Thymus (tissue), 11 donors: ENCODE results near the gene LDAH. TPM values are rescaled to one million over a fixed set of nuclear protein-coding genes. Genes with fewer than 3 reads are reported as not detected.

Experiments used
- DNase-seq, 9 donors: peaks; one replicate each; pipeline ENCODE4 v3.0.0-alpha.2; 2013; ENCODE audit warnings: low spot score in 9 of 9, low read depth in 6 of 9, missing footprints in 1 of 9
- H3K27ac ChIP-seq, 2 donors: one replicate each; pipeline ENCODE4 v1.5.1; 2013; ENCODE audit warnings: control low read depth in 1 of 2, low read depth in 1 of 2, low read length in 1 of 2, mild to moderate bottlenecking in 1 of 2, moderate library complexity in 1 of 2
- H3K27me3 ChIP-seq, 2 donors: one replicate each; pipeline ENCODE4 v1.5.1; 2013; ENCODE audit warnings: low read length in 1 of 2; ENCODE audit not compliant: control insufficient read depth in 2 of 2, insufficient read depth in 1 of 2
- H3K36me3 ChIP-seq, 2 donors: one replicate each; pipeline ENCODE4 v1.5.1; 2013; ENCODE audit warnings: low read length in 1 of 2, mild to moderate bottlenecking in 1 of 2, moderate library complexity in 1 of 2; ENCODE audit not compliant: control insufficient read depth in 2 of 2, insufficient read depth in 2 of 2
- H3K4me1 ChIP-seq, 2 donors: one replicate each; pipeline ENCODE4 v1.5.1; 2013; ENCODE audit warnings: low read length in 2 of 2; ENCODE audit not compliant: control insufficient read depth in 2 of 2, insufficient read depth in 2 of 2
- H3K4me3 ChIP-seq, 2 donors: one replicate each; pipeline ENCODE4 v1.5.1; 2013; ENCODE audit warnings: low read length in 2 of 2, control low read depth in 1 of 2, mild to moderate bottlenecking in 1 of 2
- H3K9me3 ChIP-seq, 2 donors: one replicate each; pipeline ENCODE4 v1.5.1; 2013; ENCODE audit warnings: low read length in 1 of 2, mild to moderate bottlenecking in 1 of 2; ENCODE audit not compliant: control insufficient read depth in 2 of 2, insufficient read depth in 1 of 2
- WGBS: extraction: QIAGEN DNeasy Blood & Tissue Kit; methylation state at CpG from one replicate; pipeline ENCODE4 v1.1.7; 2013; 5-methylcytosine and 5-hydroxymethylcytosine counted together
- polyA plus RNA-seq: library from polyadenylated mRNA; stranded (reverse); fragments of 200-250 nt; gene quantifications from one replicate; pipeline ENCODE4 v1.2.3, GENCODE V29; 2013
- total RNA-seq: library from RNA; stranded (reverse); fragments of 120-200 nt; gene quantifications from one replicate; pipeline ENCODE4 v1.2.4, GENCODE V29; 2013
- donor health status: healthy.

LDAH gene
- total and polyA plus RNA-seq, 2 donors: 10.1 to 23.1 TPM

- Histone ChIP-seq H3K36me3 (no peaks in the 10 kb centered on the region), H3K27ac (no peak overlapping the region), H3K4me3 (no peak overlapping the region), H3K9me3 (no peaks in the 10 kb centered on the region), H3K4me1 (no peaks in the 10 kb centered on the region), H3K27me3 (peaks cover 0 to 2% of the 10 kb centered on the region in 2 donors)
- DNase-seq: no peak
- WGBS: 90% methylated on average over 2 of the region's 2 CpGs
Measured at GRCh38 chr2:20838016-20838415, 15.1 kb upstream of the LDAH start.

GRCh38 chr2:20836521-20836920 is 13.6 kb upstream of the LDAH start:
- Histone ChIP-seq H3K27ac (no peak overlapping the region), H3K9me3 (no peaks in the 10 kb centered on the region), H3K4me1 (no peaks in the 10 kb centered on the region), H3K4me3 (no peak overlapping the region), H3K36me3 (no peaks in the 10 kb centered on the region), H3K27me3 (peaks cover 0 to 2% of the 10 kb centered on the region in 2 donors)
- DNase-seq: no peak
- 89% methylated on average over 1 of the region's 1 CpG for WGBS

GRCh38 chr2:20834331-20834730 is 11.4 kb upstream of the LDAH start:
- DNase-seq: no peak
- peaks cover 0 to 2% of the 10 kb centered on the region in 2 donors for H3K27me3 ChIP-seq
- H3K36me3 ChIP-seq: no peaks in the 10 kb centered on the region
- no peaks in the 10 kb centered on the region for H3K4me1 ChIP-seq
- no peak overlapping the region for H3K27ac ChIP-seq
- no peak overlapping the region for H3K4me3 ChIP-seq
- WGBS: 95% methylated on average over 2 of the region's 2 CpGs
- peaks cover 0 to 1% of the 10 kb centered on the region in 2 donors for H3K9me3 ChIP-seq

GRCh38 chr2:20832606-20833005 is 9.7 kb upstream of the LDAH start:
- no peaks in the 10 kb centered on the region for H3K4me1 ChIP-seq
- peaks cover 0 to 1% of the 10 kb centered on the region in 2 donors for H3K9me3 ChIP-seq
- H3K4me3 ChIP-seq: no peak overlapping the region
- peaks cover 0 to 2% of the 10 kb centered on the region in 2 donors for H3K27me3 ChIP-seq
- no peak for DNase-seq
- H3K36me3 ChIP-seq: no peaks in the 10 kb centered on the region
- H3K27ac ChIP-seq: no peak overlapping the region

- Histone ChIP-seq H3K4me1 (no peaks in the 10 kb centered on the region), H3K36me3 (no peaks in the 10 kb centered on the region), H3K9me3 (peaks cover 0 to 1% of the 10 kb centered on the region in 2 donors), H3K27me3 (peaks cover 0 to 3% of the 10 kb centered on the region in 2 donors), H3K27ac (no peak overlapping the region), H3K4me3 (no peak overlapping the region)
- DNase-seq: no peak
- WGBS: 53% methylated on average over 1 of the region's 1 CpG
Measured at GRCh38 chr2:20829861-20830260, 7.0 kb upstream of the LDAH start.

GRCh38 chr2:20823917-20824316 is 1.0 kb upstream of the LDAH start:
- DNase-seq: no peak
- Histone ChIP-seq H3K36me3 (no peaks in the 10 kb centered on the region), H3K4me1 (no peaks in the 10 kb centered on the region), H3K27ac (no peak overlapping the region), H3K27me3 (peaks cover 0 to 4% of the 10 kb centered on the region in 2 donors), H3K9me3 (no peaks in the 10 kb centered on the region), H3K4me3 (no peak overlapping the region)
- WGBS: 86% methylated on average over 5 of the region's 5 CpGs

- H3K36me3 ChIP-seq: no peaks in the 10 kb centered on the region
- H3K27ac ChIP-seq: no peak overlapping the region
- H3K9me3 ChIP-seq: no peaks in the 10 kb centered on the region
- no peak overlapping the region for H3K4me3 ChIP-seq
- no peaks in the 10 kb centered on the region for H3K4me1 ChIP-seq
- no peaks in the 10 kb centered on the region for H3K27me3 ChIP-seq
- 96% methylated on average over 2 of the region's 2 CpGs for WGBS
- DNase-seq: no peak
Measured at GRCh38 chr2:20818820-20819219, 4.1 kb downstream of the LDAH start.

- 98% methylated on average over 1 of the region's 1 CpG for WGBS
- Histone ChIP-seq H3K4me1 (no peaks in the 10 kb centered on the region), H3K9me3 (no peaks in the 10 kb centered on the region), H3K27ac (no peak overlapping the region), H3K36me3 (no peaks in the 10 kb centered on the region), H3K4me3 (no peak overlapping the region), H3K27me3 (no peaks in the 10 kb centered on the region)
- no peak for DNase-seq
Measured at GRCh38 chr2:20815216-20815615, 7.7 kb downstream of the LDAH start.

- WGBS: over 99% methylated on average over 2 of the region's 2 CpGs
- Histone ChIP-seq H3K36me3 (no peaks in the 10 kb centered on the region), H3K4me1 (no peaks in the 10 kb centered on the region), H3K27ac (no peak overlapping the region), H3K4me3 (no peak overlapping the region), H3K27me3 (no peaks in the 10 kb centered on the region), H3K9me3 (no peaks in the 10 kb centered on the region)
- no peak for DNase-seq
Measured at GRCh38 chr2:20812779-20813178, 10.1 kb downstream of the LDAH start.

- Histone ChIP-seq H3K36me3 (no peaks in the 10 kb centered on the region), H3K4me1 (no peaks in the 10 kb centered on the region), H3K4me3 (no peak overlapping the region), H3K27ac (no peak overlapping the region), H3K9me3 (no peaks in the 10 kb centered on the region), H3K27me3 (no peaks in the 10 kb centered on the region)
- 18% methylated on average over 1 of the region's 1 CpG for WGBS
- DNase-seq: no peak
Measured at GRCh38 chr2:20806286-20806685, 16.6 kb downstream of the LDAH start.
